Activated T-helper 9 cell treated with anti-CD3 and anti-CD28 coated beads, Interleukin-2, amount 50 U/mL, for 16 hours (primary cell): ENCODE results near the gene ICA1.
"Not testable (repeated sequence)": the region's sequence is repeated elsewhere in the genome, so short reads cannot be mapped to it uniquely, and the experiment has no call there.

Source experiments
- DNase-seq: peaks from one replicate; pipeline ENCODE4 v3.0.0-alpha.2; 2020; ENCODE audit warnings: low read depth

Gene ICA1

GRCh38 chr7:8263048-8263447 is 1.1 kb upstream of the ICA1 start:
- no peak for DNase-seq

GRCh38 chr7:8260871-8261694 is 884 bp downstream of the ICA1 start:
- no peak for DNase-seq

- DNase-seq: no peak
Observed at GRCh38 chr7:8259586-8260222, 2.3 kb downstream of the ICA1 start.

- no peak for DNase-seq
Observed at GRCh38 chr7:8258734-8259133, 3.2 kb downstream of the ICA1 start.

- no peak for DNase-seq
Observed at GRCh38 chr7:8258166-8258565, 3.8 kb downstream of the ICA1 start.

- DNase-seq: no peak
Observed at GRCh38 chr7:8255680-8256655, 6.0 kb downstream of the ICA1 start.

GRCh38 chr7:8254667-8255066 is 7.3 kb downstream of the ICA1 start:
- no peak for DNase-seq

GRCh38 chr7:8254215-8254614 is 7.8 kb downstream of the ICA1 start:
- DNase-seq: no peak

GRCh38 chr7:8251195-8251594 is 10.8 kb downstream of the ICA1 start:
- no peak for DNase-seq

- DNase-seq: no peak
Observed at GRCh38 chr7:8250547-8250946, 11.4 kb downstream of the ICA1 start.

- DNase-seq: no peak
Observed at GRCh38 chr7:8249121-8249520, 12.8 kb downstream of the ICA1 start.

GRCh38 chr7:8246020-8246419 is 15.9 kb downstream of the ICA1 start:
- DNase-seq: no peak

- DNase-seq: not testable (repeated sequence)
Observed at GRCh38 chr7:8245032-8245431, 16.9 kb downstream of the ICA1 start.

GRCh38 chr7:8243059-8243458 is 18.9 kb downstream of the ICA1 start:
- DNase-seq: not testable (repeated sequence)

GRCh38 chr7:8239702-8240362 is 22.1 kb downstream of the ICA1 start:
- DNase-seq: not testable (repeated sequence)

GRCh38 chr7:8236780-8237407 is 25.1 kb downstream of the ICA1 start:
- no peak for DNase-seq

GRCh38 chr7:8232999-8233847 is 28.7 kb downstream of the ICA1 start:
- no peak for DNase-seq

GRCh38 chr7:8229927-8230326 is 32.0 kb downstream of the ICA1 start:
- no peak for DNase-seq

- no peak for DNase-seq
Observed at GRCh38 chr7:8228766-8229674, 32.9 kb downstream of the ICA1 start.
